Measurements from ENCODE around the gene FAM89A. TPM values are rescaled to one million over a fixed set of nuclear protein-coding genes. Genes with fewer than 3 reads are reported as not detected.

The FAM89A gene
- total and polyA plus RNA-seq, 4 donors, result 3.6 to 11.5 (median 8.0) TPM

DNA sequence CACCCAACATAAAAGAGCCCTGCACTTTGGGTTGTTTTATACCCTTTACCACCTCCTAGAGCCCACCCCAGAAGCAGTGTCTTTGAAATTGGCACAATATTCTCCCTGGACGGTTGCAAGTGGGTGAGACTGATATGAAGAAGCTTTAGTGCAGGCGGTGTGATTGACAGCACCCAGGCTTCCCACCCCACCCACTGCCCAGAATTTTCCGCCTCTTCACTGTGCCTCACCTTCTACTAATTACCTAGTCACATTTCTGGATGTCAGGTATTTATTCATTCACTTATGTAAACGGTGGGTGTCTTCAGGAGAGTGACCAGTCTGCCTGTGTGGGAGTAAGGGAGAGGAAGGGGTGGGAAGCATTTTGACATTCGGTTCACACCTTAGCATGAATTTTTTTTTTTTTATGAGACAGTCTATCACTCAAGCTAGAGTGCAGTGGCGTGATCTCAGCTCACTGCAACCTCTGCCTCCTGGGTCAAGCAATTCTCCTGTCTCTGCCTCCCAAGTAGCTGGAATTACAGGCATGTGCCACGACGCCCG lies 1.7 kb upstream of the FAM89A start:
- H3K36me3 ChIP-seq (ENCODE audit: control insufficient read depth in 1 of 2, insufficient read depth in 2 of 2, low read length in 1 of 2), result no peaks in the 10 kb centered on the region
- H3K4me1 ChIP-seq (ENCODE audit: control insufficient read depth in 1 of 2, insufficient read depth in 2 of 2, low read length in 2 of 2), result no peaks in the 10 kb centered on the region
- H3K9me3 ChIP-seq (ENCODE audit: control insufficient read depth, low read length), result no peaks in the 10 kb centered on the region
- intact Hi-C loops (cut with DNase I), result no loop called here
- no peak overlapping the region for H3K27ac ChIP-seq (ENCODE audit: low read depth in 1 of 2, low read length in 2 of 2)
- no peaks in the 10 kb centered on the region for H3K27me3 ChIP-seq (ENCODE audit: control insufficient read depth in 1 of 2, insufficient read depth in 2 of 2, low read length in 1 of 2)
- no peak overlapping the region for H3K4me3 ChIP-seq (ENCODE audit: low read length in 2 of 2)
- no peak for DNase-seq
- ATAC-seq (ENCODE audit: low FRiP score), result no peak
- WGBS, 2 donors, result 81% methylated on average over 9 of the region's 9 CpGs

DNA sequence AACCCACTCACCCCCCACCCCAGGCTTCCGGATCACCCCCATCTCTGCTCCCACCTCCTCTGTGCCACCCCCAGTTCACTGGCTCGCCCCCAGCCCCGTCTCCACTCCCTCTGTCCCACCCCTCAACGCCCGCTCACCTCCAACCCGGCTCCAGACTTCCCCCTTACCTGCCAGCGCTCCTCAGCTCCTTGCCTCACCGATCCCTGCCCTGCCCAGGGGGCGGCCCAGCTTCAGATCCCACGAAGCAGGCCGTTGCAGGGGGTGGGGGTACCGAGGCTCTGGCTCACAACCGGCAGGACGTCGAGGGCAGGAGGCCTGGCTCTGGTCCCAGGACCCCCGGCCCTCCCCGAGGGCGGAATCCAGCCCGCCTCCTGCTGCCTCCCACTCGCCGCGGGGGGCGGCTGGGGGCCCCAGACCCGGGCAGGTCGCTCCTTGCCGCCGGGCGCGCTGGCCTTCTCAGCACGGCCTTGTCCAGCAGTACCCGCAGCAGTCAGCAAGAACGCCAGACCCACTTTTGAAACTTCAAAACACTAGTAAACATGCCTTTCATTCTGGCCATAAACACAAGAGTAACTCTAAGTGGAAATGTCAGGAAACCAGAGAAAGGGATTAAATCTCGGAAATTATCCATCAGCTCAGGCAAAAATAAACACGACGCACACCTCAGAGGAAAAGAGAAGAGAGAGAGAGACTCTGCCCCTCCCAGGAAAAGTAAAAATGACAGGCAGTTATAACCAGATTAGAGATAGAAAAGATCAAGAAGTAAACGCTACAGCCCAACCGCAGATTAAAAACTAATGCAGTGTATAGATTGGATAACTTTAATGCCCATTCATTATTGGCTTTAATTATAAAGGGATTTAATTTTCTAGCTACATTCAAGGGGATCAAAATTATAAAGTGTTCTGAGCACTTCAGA lies 1.0 kb upstream of the FAM89A start:
- H3K27me3 ChIP-seq (ENCODE audit: control insufficient read depth in 1 of 2, insufficient read depth in 2 of 2, low read length in 1 of 2), result no peaks in the 10 kb centered on the region
- no peaks in the 10 kb centered on the region for H3K36me3 ChIP-seq (ENCODE audit: control insufficient read depth in 1 of 2, insufficient read depth in 2 of 2, low read length in 1 of 2)
- H3K4me1 ChIP-seq (ENCODE audit: control insufficient read depth in 1 of 2, insufficient read depth in 2 of 2, low read length in 2 of 2), result no peaks in the 10 kb centered on the region
- H3K27ac ChIP-seq (ENCODE audit: low read depth in 1 of 2, low read length in 2 of 2), result no peak overlapping the region
- ATAC-seq (ENCODE audit: low FRiP score), result peak; percentile 34
- peak; percentile 49 to 75 for DNase-seq
- H3K9me3 ChIP-seq (ENCODE audit: control insufficient read depth, low read length), result no peaks in the 10 kb centered on the region
- H3K4me3 ChIP-seq (ENCODE audit: low read length in 2 of 2), result peak overlapping the region in 1 of 2 donors; percentile 15
- intact Hi-C loops (cut with DNase I), result no loop called here
- 5 to 8% methylated on average over 37 of the region's 37 CpGs for WGBS, 2 donors

DNA sequence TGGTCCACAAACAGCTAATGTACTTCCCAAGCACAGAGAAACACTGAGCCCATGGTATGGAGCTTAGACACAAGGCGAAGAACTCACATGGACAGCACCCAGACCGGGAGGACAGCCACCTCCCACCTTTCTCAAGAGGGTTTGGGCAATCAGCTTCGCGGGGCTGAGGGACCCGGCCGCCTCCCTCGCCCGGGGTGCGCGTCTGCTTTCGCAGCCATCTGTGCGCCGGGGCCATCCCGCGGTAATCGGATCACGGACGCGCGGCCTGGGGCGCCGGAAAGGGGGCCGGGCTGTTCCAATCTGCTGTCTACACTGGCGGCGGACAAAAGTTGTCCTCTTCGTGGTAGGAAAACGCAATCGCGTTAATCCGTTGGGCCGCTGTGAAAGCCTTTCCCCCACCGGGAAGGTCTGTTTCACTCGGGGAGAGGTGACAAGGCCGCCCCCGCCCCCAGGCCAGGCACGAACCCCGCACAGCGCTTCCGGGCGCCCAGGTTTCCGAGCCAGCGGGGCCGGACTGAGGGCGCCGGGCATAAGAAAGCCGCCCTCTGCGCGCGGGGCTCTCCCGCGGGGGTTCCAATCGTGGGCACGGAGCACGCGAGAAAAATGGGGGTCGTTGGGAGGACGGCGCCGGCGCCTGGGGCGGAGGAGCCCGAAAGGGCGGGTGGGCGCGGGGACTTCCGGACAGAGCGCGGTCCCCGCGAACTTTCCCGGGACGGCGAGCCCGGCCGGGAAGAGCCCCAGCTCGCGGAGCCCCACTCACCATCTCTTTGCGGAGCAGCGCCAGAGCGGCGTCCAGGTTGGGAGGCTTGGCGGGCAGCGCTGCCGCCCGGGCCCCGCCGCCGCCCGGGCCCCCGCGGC lies 664 bp downstream of the FAM89A start:
- 1 to 2% methylated on average over 72 to 91 of the region's 91 CpGs for WGBS, 2 donors
- H3K27ac ChIP-seq (ENCODE audit: low read depth in 1 of 2, low read length in 2 of 2), result no peak overlapping the region
- DNase-seq (peak; percentile 59 to 82), ATAC-seq (ENCODE audit: low FRiP score) (peak; percentile 74)
- no peaks in the 10 kb centered on the region for H3K4me1 ChIP-seq (ENCODE audit: control insufficient read depth in 1 of 2, insufficient read depth in 2 of 2, low read length in 2 of 2)
- peak overlapping the region; percentile 76 to 77 for H3K4me3 ChIP-seq (ENCODE audit: low read length in 2 of 2)
- H3K36me3 ChIP-seq (ENCODE audit: control insufficient read depth in 1 of 2, insufficient read depth in 2 of 2, low read length in 1 of 2), result no peaks in the 10 kb centered on the region
- intact Hi-C loops (cut with DNase I), result no loop called here
- H3K9me3 ChIP-seq (ENCODE audit: control insufficient read depth, low read length), result no peaks in the 10 kb centered on the region
- H3K27me3 ChIP-seq (ENCODE audit: control insufficient read depth in 1 of 2, insufficient read depth in 2 of 2, low read length in 1 of 2), result no peaks in the 10 kb centered on the region

DNA sequence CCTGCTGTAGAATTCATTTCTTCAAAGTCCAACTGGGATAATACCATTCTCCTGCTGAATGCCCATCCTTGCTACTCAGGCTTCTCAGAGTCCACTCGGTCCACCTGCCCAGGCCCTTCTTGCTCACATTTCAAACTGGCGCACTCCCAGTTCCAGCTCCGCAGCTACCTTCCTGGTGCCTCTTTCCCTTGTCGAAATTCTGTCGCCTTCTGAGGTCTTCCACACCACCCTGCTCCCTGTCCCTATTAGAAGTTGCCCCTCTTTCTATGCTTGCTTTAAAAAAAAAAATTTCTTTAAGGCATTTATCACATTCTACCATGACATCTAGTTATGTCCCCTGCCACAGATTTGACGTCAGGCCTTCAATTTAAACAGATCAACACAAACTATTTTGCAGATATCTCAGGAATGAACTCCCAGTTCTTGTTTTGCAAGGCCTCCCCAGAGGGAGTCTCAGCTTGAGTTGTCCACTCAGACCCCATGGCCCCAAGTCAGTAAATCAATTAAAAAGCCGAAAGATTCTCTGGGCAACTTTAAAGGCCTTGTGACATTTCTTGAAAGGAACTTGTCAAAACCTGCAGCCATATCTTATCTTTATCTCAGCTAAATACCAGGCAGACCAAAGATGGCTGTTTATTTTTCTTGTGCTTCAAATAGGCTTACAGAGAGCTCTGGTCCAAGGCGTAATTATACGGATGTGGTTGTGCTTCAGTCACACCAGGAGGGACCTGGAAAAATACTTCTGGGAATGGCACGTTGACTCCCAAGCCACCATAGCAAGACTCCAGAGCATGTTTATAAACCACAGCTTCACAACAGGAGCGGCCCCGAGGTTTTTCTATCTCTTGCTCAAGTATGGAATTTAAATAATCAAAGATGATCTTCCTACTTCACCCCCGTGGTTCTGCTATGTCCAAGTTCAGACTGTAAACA lies 2.2 kb downstream of the FAM89A start:
- intact Hi-C loops (cut with DNase I), result no loop called here
- no peaks in the 10 kb centered on the region for H3K9me3 ChIP-seq (ENCODE audit: control insufficient read depth, low read length)
- H3K27me3 ChIP-seq (ENCODE audit: control insufficient read depth in 1 of 2, insufficient read depth in 2 of 2, low read length in 1 of 2), result no peaks in the 10 kb centered on the region
- 84 to 93% methylated on average over 13 of the region's 13 CpGs for WGBS, 2 donors
- no peak for ATAC-seq (ENCODE audit: low FRiP score)
- no peaks in the 10 kb centered on the region for H3K36me3 ChIP-seq (ENCODE audit: control insufficient read depth in 1 of 2, insufficient read depth in 2 of 2, low read length in 1 of 2)
- no peak overlapping the region for H3K4me3 ChIP-seq (ENCODE audit: low read length in 2 of 2)
- H3K4me1 ChIP-seq (ENCODE audit: control insufficient read depth in 1 of 2, insufficient read depth in 2 of 2, low read length in 2 of 2), result no peaks in the 10 kb centered on the region
- DNase-seq, result no peak
- no peak overlapping the region for H3K27ac ChIP-seq (ENCODE audit: low read depth in 1 of 2, low read length in 2 of 2)

DNA sequence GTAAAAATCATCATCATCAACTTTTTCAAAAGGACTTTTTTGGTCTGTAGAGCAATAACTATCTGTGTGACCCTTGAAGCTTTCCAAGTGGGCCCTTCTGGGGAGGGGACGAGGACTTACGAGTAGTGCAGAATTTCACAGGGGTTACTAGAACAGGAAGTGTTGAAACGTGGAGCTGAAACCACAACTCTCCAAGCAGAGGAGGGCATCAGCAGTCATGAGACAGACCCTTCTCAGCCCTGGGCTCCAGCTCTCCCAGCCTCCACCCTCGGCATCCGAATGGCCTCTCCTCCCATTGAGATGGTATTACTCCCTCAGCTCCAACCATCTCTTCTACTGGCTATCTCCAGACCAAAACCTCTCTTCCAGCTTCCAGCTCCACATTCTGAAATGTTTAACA lies 3.6 kb downstream of the FAM89A start:
- WGBS, 2 donors, result 75 to 90% methylated on average over 5 of the region's 5 CpGs
- Histone ChIP-seq H3K27ac (ENCODE audit: low read depth in 1 of 2, low read length in 2 of 2) (no peak overlapping the region), H3K4me1 (ENCODE audit: control insufficient read depth in 1 of 2, insufficient read depth in 2 of 2, low read length in 2 of 2) (no peaks in the 10 kb centered on the region), H3K4me3 (ENCODE audit: low read length in 2 of 2) (no peak overlapping the region), H3K27me3 (ENCODE audit: control insufficient read depth in 1 of 2, insufficient read depth in 2 of 2, low read length in 1 of 2) (no peaks in the 10 kb centered on the region), H3K36me3 (ENCODE audit: control insufficient read depth in 1 of 2, insufficient read depth in 2 of 2, low read length in 1 of 2) (no peaks in the 10 kb centered on the region), H3K9me3 (ENCODE audit: control insufficient read depth, low read length) (no peaks in the 10 kb centered on the region)
- ATAC-seq (ENCODE audit: low FRiP score), result no peak
- intact Hi-C loops (cut with DNase I), result no loop called here
- DNase-seq, result no peak

DNA sequence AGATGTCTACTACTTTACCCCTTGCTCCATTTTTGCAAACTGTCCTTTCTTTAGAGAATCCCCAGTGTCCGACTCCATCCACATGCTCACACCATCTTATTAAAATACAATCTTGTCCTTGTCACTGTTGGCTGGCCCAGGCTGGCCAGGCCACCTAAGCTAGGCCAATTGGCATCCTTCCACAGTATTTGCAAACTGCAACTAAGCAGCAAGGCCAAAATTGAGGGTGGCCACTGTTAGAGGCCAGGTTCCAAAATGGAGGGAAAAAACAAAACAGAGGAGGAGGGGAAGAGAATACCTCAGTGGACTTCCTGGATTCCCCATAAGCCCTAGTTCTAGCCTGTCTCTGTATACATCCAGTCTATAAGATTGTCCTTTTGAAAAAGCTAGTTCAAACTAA lies 4.3 kb downstream of the FAM89A start:
- intact Hi-C loops (cut with DNase I), result no loop called here
- H3K27me3 ChIP-seq (ENCODE audit: control insufficient read depth in 1 of 2, insufficient read depth in 2 of 2, low read length in 1 of 2), result no peaks in the 10 kb centered on the region
- H3K36me3 ChIP-seq (ENCODE audit: control insufficient read depth in 1 of 2, insufficient read depth in 2 of 2, low read length in 1 of 2), result no peaks in the 10 kb centered on the region
- 93 to 100% methylated on average over 1 of the region's 1 CpG for WGBS, 2 donors
- DNase-seq (no peak), ATAC-seq (ENCODE audit: low FRiP score) (no peak)
- H3K9me3 ChIP-seq (ENCODE audit: control insufficient read depth, low read length), result no peaks in the 10 kb centered on the region
- no peak overlapping the region for H3K4me3 ChIP-seq (ENCODE audit: low read length in 2 of 2)
- H3K4me1 ChIP-seq (ENCODE audit: control insufficient read depth in 1 of 2, insufficient read depth in 2 of 2, low read length in 2 of 2), result no peaks in the 10 kb centered on the region
- no peak overlapping the region for H3K27ac ChIP-seq (ENCODE audit: low read depth in 1 of 2, low read length in 2 of 2)

DNA sequence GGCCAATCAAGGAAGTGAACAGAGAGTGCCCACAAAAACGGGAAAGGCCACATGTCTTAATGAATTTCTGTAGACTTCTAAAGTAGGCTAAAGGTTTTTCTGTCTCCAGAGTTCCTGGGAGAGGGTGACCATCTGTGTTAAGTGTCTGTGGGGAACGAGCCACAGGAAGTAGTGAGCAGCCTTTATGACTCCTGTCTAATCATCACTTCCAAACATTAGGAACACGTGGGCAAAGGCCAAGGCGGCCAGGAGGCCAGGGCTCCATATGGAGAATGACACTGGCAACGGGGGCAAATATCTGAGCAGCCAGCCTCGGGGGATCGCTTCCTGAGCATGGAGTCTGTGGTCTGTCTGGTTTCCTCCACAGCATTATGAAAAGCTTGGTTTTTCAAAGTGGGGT lies 7.1 kb downstream of the FAM89A start:
- intact Hi-C loops (cut with DNase I), result no loop called here
- no peaks in the 10 kb centered on the region for H3K36me3 ChIP-seq (ENCODE audit: control insufficient read depth in 1 of 2, insufficient read depth in 2 of 2, low read length in 1 of 2)
- DNase-seq (no peak), ATAC-seq (ENCODE audit: low FRiP score) (no peak)
- 50 to 51% methylated on average over 7 of the region's 7 CpGs for WGBS, 2 donors
- H3K27me3 ChIP-seq (ENCODE audit: control insufficient read depth in 1 of 2, insufficient read depth in 2 of 2, low read length in 1 of 2), result no peaks in the 10 kb centered on the region
- H3K4me1 ChIP-seq (ENCODE audit: control insufficient read depth in 1 of 2, insufficient read depth in 2 of 2, low read length in 2 of 2), result no peaks in the 10 kb centered on the region
- H3K4me3 ChIP-seq (ENCODE audit: low read length in 2 of 2), result no peak overlapping the region
- no peaks in the 10 kb centered on the region for H3K9me3 ChIP-seq (ENCODE audit: control insufficient read depth, low read length)
- no peak overlapping the region for H3K27ac ChIP-seq (ENCODE audit: low read depth in 1 of 2, low read length in 2 of 2)

DNA sequence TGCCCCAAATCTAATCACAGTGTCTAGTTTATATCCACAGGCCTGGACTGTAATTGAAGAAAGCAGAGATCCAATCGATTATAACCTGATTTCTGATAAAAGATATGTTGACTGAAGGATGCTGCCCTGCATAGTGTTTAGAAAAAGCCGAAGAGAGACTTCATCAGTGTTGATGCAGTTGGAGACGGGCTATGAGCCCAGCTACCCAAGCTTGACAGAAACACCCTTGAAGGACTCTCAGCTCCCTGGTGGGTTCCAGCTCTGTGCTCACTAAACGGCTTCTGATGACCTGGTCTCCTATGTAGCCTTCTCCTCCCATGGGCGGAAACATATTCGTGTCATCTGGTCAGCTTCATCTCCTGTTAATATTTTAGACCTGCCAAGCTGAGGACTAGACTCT lies 10.2 kb downstream of the FAM89A start:
- Histone ChIP-seq H3K27ac (ENCODE audit: low read depth in 1 of 2, low read length in 2 of 2) (no peak overlapping the region), H3K4me1 (ENCODE audit: control insufficient read depth in 1 of 2, insufficient read depth in 2 of 2, low read length in 2 of 2) (no peaks in the 10 kb centered on the region), H3K9me3 (ENCODE audit: control insufficient read depth, low read length) (no peaks in the 10 kb centered on the region), H3K27me3 (ENCODE audit: control insufficient read depth in 1 of 2, insufficient read depth in 2 of 2, low read length in 1 of 2) (no peaks in the 10 kb centered on the region), H3K36me3 (ENCODE audit: control insufficient read depth in 1 of 2, insufficient read depth in 2 of 2, low read length in 1 of 2) (no peaks in the 10 kb centered on the region), H3K4me3 (ENCODE audit: low read length in 2 of 2) (no peak overlapping the region)
- ATAC-seq (ENCODE audit: low FRiP score) (no peak), DNase-seq (no peak)
- intact Hi-C loops (cut with DNase I), result no loop called here
- WGBS, 2 donors, result 88 to 91% methylated on average over 6 of the region's 6 CpGs

All from aorta (tissue), 5 donors.